Pulmonary artery endothelial cell (primary cell): Measurements from ENCODE around the gene SLC29A3. TPM values are rescaled to one million over a fixed set of nuclear protein-coding genes. Genes with fewer than 3 reads are reported as not detected.
A peak's percentile ranks its signal among the peaks of the same experiment; 100 is the strongest.
"Not testable (repeated sequence)": the region's sequence is repeated elsewhere in the genome, so short reads cannot be mapped to it uniquely, and the experiment has no call there.

Source experiments
- DNase-seq: peaks from one replicate; pipeline ENCODE4 v3.0.0-alpha.2; 2011; ENCODE audit warnings: low read depth, low spot score
- total RNA-seq: library from RNA; depleted of rRNA; stranded (reverse); fragments of >200 nt; gene quantifications from 2 replicates; pipeline ENCODE4 v1.2.3, GENCODE V29; 2014

The SLC29A3 gene
- 0.95 and 1.3 TPM in 2 replicates for total RNA-seq

DNA sequence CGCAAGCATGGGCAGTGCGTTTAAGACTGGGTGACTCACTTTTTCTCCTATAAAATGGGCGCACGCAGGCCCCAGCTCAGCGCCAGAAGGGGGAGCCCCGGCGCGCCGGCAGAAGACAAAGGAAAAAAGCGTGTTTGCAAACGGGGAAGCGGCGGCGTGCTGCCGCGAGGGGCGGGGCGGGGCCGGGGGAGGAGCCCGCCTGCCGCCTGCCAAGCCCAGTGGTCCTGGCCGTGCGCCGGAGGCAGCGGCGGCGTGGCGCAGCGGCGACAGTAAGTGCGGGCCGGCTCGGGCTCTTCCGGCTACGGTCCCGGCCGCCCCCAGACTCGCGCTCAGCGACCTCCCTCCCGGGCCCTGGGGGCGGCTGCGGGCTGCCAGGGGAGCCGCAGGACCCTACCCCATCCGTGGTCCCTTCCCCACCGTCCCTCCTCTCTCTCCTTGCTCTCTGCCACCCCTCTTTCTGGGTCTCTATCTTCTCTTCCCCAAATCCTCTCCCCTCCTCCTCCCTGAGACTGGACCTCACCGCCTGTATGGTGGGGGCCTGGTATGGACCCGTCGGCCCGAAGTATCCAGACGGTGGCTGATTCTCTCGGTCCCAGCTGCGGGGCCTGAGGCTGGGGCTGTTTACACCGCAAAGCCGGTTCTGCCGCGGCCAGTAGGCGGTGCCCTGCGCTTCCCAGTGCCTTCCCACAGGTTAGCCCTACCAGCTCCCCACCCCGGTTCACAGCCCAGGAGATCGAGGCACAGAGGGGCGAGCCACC lies at the start of gene SLC29A3:
Gene SLC29A3 (plus strand): TSS at position 218 of the 758 bp plus-strand sequence. CDS start 51 bp downstream, at position 269.
- peak; percentile 33 for DNase-seq

DNA sequence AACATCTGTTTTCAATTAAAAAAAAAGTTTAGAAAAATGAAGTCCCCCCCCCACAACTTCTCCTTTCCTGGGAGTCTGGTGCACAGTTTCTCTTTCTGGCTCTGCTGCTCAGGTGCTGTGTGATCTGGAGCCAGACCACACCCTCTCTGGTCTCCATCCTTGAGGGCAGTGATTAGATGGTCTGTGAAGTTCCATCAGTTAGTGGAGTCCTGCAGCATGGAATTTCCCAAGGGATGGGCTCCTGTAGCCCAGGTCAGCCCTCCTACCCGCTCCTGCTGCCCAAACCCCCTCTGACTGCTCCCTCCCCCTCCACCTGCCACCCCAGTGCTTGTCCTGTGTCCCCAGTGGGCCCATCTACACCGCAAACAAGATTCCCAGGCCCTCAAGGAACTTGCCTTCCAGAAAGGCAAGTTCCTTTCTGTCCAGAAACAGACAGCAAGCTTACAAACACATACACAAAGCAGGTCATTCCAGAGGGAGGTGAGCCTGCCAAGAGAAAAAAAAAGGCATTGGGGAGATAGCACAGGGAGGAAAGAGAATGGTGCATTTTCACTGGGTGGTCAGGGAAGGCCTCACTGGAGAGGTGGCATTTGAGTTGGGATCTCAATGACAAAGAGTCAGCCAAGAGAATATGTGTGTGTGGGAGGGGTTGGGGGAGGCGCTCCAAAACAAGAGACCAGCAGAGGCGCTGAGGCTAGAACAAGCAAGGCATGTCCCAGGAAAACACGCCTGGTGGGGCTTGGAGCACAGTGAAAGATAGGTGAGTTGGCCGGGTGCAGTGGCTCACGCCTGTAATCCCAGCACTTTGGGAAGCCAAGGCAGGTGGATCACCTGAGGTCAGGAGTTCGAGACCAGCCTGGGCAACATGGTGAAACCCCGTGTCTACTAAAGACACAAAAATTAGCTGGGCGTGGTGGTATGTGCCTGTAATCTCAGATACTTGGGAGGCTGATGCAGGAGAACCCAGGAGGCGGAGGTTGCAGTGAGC lies 49.5 kb upstream of the SLC29A3 start:
- DNase-seq, result no peak

DNA sequence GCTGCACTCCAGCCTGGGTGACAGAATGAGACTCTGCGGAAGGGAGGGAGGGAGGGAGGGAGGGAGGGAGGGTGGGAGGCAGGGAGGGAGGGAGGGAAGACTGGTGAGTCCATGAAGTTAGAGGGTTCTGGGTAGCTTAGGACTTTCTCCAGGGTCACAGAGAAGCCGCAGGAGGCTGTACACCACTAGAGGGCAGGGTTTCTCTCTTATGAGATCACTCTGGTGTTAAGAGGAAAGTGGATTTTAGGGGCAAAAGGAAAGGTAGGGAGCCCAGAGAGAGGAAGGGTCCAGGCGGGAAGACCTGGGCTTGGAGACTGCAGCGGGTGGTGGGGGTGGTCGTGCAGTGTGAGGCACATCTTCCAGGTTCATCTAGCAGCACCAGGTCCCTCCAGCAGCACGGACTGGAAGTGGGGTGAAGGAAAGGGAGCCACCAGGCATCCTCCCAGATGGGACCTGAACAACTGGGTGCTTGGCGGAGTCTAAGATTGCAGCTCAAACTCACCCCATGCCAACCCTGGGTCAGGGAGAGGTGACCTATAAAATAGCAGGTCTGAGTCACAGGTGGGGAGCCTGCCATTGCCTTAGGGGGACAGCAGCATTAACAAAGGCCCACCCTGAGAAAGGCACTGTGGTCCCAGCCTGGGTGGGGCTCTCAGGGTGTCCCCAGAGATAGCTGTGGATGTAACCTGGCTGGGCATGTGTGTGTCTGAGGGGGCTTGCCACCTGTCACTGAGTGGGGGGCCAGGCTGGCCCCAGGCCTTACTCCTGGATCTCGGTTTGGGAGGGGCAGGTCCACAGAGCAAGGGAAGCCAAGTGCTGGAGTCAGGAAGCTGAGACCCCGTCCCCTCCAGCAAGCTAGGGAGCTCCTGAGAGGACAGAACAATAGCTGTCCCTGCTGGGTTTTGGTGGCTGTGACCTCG lies 48.5 kb upstream of the SLC29A3 start:
- DNase-seq, result peak; percentile 32

GRCh38 chr10:71271662-71272055 lies 47.4 kb upstream of the SLC29A3 start:
- DNase-seq, result peak; percentile 40

GRCh38 chr10:71272056-71272771 lies 46.8 kb upstream of the SLC29A3 start:
- peak; percentile 57 for DNase-seq

GRCh38 chr10:71272974-71273373 lies 46.1 kb upstream of the SLC29A3 start:
- not testable (repeated sequence) for DNase-seq

DNA sequence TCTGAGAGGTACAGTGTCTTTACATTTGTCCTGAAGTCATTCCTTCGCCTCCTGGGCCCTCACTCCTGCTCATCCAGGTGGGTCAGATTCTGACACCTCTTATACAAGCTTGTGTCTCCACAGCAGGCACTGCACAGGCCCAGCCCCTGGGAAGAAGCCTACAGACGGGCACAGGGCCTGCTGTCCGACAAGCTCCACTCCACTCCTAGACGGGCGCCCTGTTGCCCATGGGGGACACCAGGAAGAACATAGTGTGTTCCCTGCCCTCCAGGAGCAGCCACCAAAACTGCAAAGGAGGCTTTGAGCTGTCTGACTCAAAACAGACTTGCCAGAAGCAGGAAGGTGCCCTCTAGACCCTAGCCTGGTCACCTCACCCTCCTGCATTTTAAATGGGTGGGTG lies 45.6 kb upstream of the SLC29A3 start:
- no peak for DNase-seq

- no peak for DNase-seq
Observed at GRCh38 chr10:71274901-71275796, 43.9 kb upstream of the SLC29A3 start.

DNA sequence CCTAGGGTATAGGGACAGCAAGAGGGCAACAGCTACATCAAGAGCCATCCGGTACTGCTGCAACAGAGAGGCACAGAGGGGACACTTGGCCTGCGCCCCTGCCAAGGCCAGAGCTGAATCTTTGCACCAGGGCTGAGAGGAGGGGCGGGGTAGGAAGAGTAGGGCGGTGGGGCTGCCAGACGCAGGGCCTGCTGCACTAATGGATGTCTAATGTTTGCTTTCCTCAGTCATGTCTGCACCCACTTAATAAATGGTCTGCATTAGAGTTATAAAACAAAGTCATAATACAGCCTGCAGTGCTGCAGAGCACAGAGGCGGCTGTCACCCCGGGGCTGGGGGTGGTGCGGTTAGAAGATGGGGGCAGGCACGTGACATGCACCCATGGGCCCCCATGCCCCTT lies 42.2 kb upstream of the SLC29A3 start:
- DNase-seq, result no peak

- no peak for DNase-seq
Observed at GRCh38 chr10:71277914-71278665, 41.0 kb upstream of the SLC29A3 start.

GRCh38 chr10:71278691-71279588 lies 40.1 kb upstream of the SLC29A3 start:
- no peak for DNase-seq

- no peak for DNase-seq
Observed at GRCh38 chr10:71279590-71280170, 39.4 kb upstream of the SLC29A3 start.

DNA sequence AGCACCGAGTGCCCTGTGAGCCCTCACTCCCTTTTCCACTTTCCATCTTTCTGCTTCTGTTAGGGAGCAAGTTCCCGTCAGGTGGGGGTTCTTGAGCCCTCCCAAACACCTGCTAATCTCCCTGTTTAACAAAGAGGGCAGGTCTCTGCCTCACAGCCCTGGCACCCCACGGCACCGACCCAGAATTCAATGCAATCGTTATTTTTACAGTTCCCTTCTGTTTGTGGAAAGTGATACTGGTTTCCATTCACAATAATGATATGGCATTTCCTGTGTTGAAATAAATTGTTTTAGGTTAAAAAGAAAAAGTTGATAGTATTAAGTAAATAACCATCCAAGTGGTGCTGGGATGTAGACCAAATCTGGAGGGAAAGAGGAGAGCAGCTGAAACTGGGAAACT lies 38.8 kb upstream of the SLC29A3 start:
- no peak for DNase-seq

- DNase-seq, result no peak
Observed at GRCh38 chr10:71280825-71281224, 38.2 kb upstream of the SLC29A3 start.

GRCh38 chr10:71281646-71282322 lies 37.3 kb upstream of the SLC29A3 start:
- no peak for DNase-seq

DNA sequence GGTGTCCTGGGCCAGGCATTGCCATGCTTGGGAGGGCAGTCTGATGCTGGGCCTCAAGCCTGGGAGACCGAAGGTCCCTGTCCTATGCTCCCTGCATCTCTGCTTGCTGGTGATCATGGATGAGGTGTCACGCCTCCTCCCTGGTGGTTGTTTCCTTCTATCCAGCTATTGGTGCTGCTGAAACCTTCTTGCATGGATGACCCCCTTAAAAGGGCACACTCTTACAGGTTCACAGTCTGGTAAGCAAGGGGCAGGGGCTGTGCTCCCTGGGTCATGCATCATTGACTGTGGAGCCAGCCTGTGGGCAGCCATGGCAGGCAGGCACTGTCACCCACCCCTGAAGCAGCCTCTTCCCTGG lies 36.8 kb upstream of the SLC29A3 start:
- no peak for DNase-seq

DNA sequence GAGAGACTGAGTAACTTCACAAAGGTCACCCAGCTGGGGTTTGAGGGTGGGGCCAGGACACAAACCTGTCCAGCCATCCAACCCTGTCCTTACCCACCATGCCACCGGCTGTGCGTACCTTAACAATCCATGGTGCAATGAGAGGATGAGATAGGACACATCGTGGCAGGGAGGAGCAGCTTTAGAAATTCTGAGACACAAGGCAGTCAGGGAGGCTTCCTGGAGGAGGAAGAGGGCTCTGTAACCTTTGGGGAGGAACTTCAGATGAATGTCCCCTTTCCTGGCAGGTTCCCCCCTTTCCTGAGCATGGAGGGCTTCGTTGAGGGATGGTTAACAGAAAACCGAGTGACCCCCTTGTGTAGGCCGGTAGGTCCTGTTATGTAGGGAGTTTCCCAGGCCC lies 35.6 kb upstream of the SLC29A3 start:
- DNase-seq, result no peak
